Neural crest cell (in vitro differentiated cells): ENCODE results near the gene NIPA2. TPM values are rescaled to one million over a fixed set of nuclear protein-coding genes. Genes with fewer than 3 reads are reported as not detected.

Source experiments
- DNase-seq: peaks from one replicate; pipeline ENCODE4 v3.0.0; 2021; ENCODE audit warnings: low read depth, mixed read lengths, low spot score
- H3K27ac Mint-ChIP-seq: one replicate; pipeline ENCODE4 v1.8.0; 2021; ENCODE audit warnings: mild to moderate bottlenecking, mixed read lengths; ENCODE audit not compliant: unreplicated experiment
- H3K27me3 Mint-ChIP-seq: 2 replicates; pipeline ENCODE4 v1.8.0; 2021; ENCODE audit warnings: low read depth, mild to moderate bottlenecking, mixed read lengths
- H3K36me3 Mint-ChIP-seq: 2 replicates; pipeline ENCODE4 v1.8.0; 2021; ENCODE audit warnings: low read depth, mild to moderate bottlenecking, mixed read lengths
- H3K4me1 Mint-ChIP-seq: 2 replicates; pipeline ENCODE4 v1.8.0; 2021; ENCODE audit warnings: mixed read lengths
- H3K4me3 Mint-ChIP-seq: one replicate; pipeline ENCODE4 v1.8.0; 2021; ENCODE audit warnings: mild to moderate bottlenecking, mixed read lengths
- H3K9me3 Mint-ChIP-seq: 2 replicates; pipeline ENCODE4 v1.8.0; 2021; ENCODE audit warnings: mixed read lengths
- CTCF ChIP-seq: fragments of 200-600 bp; sonication (generic); conservative IDR thresholded peaks from 2 replicates; pipeline ENCODE4 v1.5.0; 2021; ENCODE audit warnings: antibody characterized with exemption, mild to moderate bottlenecking
- total RNA-seq: library from RNA; stranded (reverse); gene quantifications from 2 replicates; pipeline ENCODE4 v1.2.1, GENCODE V29; 2021

NIPA2 gene
- total RNA-seq, 1 donor from 2014 or later: 49.9 TPM

GRCh38 chr15:22819651-22820050 is 18.8 kb upstream of the NIPA2 start:
- Mint-ChIP-seq H3K27me3 (no peaks in the 10 kb centered on the region), H3K27ac (no peak overlapping the region), H3K36me3 (peaks cover 3% of the 10 kb centered on the region), H3K4me1 (peaks cover 3% of the 10 kb centered on the region), H3K9me3 (no peaks in the 10 kb centered on the region), H3K4me3 (no peak overlapping the region)
- no peak for DNase-seq
- no peak for TF ChIP-seq CTCF

- H3K27me3 Mint-ChIP-seq: no peaks in the 10 kb centered on the region
- DNase-seq: no peak
- no peak for TF ChIP-seq CTCF
- peaks cover 6% of the 10 kb centered on the region for H3K36me3 Mint-ChIP-seq
- H3K27ac Mint-ChIP-seq: peak overlapping the region; percentile 50
- H3K4me1 Mint-ChIP-seq: no peaks in the 10 kb centered on the region
- no peak overlapping the region for H3K4me3 Mint-ChIP-seq
- H3K9me3 Mint-ChIP-seq: no peaks in the 10 kb centered on the region
Observed at GRCh38 chr15:22823495-22824128, 14.9 kb upstream of the NIPA2 start.

- no peak overlapping the region for H3K27ac Mint-ChIP-seq
- no peaks in the 10 kb centered on the region for H3K9me3 Mint-ChIP-seq
- H3K4me1 Mint-ChIP-seq: no peaks in the 10 kb centered on the region
- H3K4me3 Mint-ChIP-seq: no peak overlapping the region
- no peaks in the 10 kb centered on the region for H3K27me3 Mint-ChIP-seq
- TF ChIP-seq CTCF: no peak
- no peak for DNase-seq
- H3K36me3 Mint-ChIP-seq: peaks cover 3% of the 10 kb centered on the region
Observed at GRCh38 chr15:22827125-22827524, 11.3 kb upstream of the NIPA2 start.

- Mint-ChIP-seq H3K9me3 (no peaks in the 10 kb centered on the region), H3K27me3 (peaks cover 2% of the 10 kb centered on the region), H3K4me1 (no peaks in the 10 kb centered on the region), H3K27ac (no peak overlapping the region), H3K4me3 (no peak overlapping the region), H3K36me3 (no peaks in the 10 kb centered on the region)
- DNase-seq: no peak
- no peak for TF ChIP-seq CTCF
Observed at GRCh38 chr15:22831473-22831872, 7.0 kb upstream of the NIPA2 start.

- Mint-ChIP-seq H3K4me1 (peaks cover 31% of the 10 kb centered on the region), H3K4me3 (peak overlapping the region; percentile 96), H3K9me3 (no peaks in the 10 kb centered on the region), H3K27ac (peak overlapping the region; percentile 91), H3K36me3 (peaks cover 2% of the 10 kb centered on the region), H3K27me3 (no peaks in the 10 kb centered on the region)
- no peak for TF ChIP-seq CTCF
- no peak for DNase-seq
Observed at GRCh38 chr15:22839046-22839695, 705 bp downstream of the NIPA2 start.
